Left kidney (tissue), 2 donors: Measurements from ENCODE around the gene IRF2BP2. TPM values are rescaled to one million over a fixed set of nuclear protein-coding genes. Genes with fewer than 3 reads are reported as not detected.
"Not testable (repeated sequence)": the region's sequence is repeated elsewhere in the genome, so short reads cannot be mapped to it uniquely, and the experiment has no call there.

ENCODE experiments used
- DNase-seq: peaks from one replicate; pipeline ENCODE4 v3.0.0-alpha.2; 2013
- polyA plus RNA-seq: library from polyadenylated mRNA; unstranded; fragments of 120-200 nt; gene quantifications from one replicate; pipeline ENCODE4 v1.2.1, GENCODE V29; 2013; ENCODE audit not compliant: insufficient read length

Gene IRF2BP2
- polyA plus RNA-seq, 1 donor: 140 TPM

GRCh38 chr1:234638832-234639799, 29.1 kb upstream of the IRF2BP2 start:
- DNase-seq: no peak

GRCh38 chr1:234634922-234635321, 24.9 kb upstream of the IRF2BP2 start:
- DNase-seq: not testable (repeated sequence)

- DNase-seq: no peak
Observed at GRCh38 chr1:234634387-234634786, 24.4 kb upstream of the IRF2BP2 start.

GRCh38 chr1:234633246-234634003, 23.4 kb upstream of the IRF2BP2 start:
- no peak for DNase-seq

DNA sequence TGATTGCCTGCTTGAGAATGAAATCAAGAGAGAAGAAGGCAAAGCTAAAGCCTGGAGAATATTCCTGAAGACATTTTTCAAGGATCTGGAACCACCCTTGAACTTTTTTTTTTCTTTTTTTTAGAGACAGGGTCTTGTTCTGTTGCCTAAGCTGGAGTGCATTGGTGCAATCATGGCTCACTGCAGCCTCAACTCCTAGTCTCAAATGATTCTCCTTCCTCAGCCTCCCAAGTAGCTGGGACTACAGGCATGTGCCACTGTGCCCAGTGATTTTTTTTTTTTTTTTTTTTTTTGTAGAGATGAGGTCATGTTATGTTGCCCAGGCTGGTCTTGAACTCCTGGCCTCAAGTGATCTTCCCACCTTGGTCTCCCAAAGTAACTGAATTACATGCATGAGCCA, 22.2 kb upstream of the IRF2BP2 start:
- DNase-seq: no peak

GRCh38 chr1:234631721-234632125, 21.7 kb upstream of the IRF2BP2 start:
- no peak for DNase-seq

- no peak for DNase-seq
Observed at GRCh38 chr1:234629026-234629425, 19.0 kb upstream of the IRF2BP2 start.

DNA sequence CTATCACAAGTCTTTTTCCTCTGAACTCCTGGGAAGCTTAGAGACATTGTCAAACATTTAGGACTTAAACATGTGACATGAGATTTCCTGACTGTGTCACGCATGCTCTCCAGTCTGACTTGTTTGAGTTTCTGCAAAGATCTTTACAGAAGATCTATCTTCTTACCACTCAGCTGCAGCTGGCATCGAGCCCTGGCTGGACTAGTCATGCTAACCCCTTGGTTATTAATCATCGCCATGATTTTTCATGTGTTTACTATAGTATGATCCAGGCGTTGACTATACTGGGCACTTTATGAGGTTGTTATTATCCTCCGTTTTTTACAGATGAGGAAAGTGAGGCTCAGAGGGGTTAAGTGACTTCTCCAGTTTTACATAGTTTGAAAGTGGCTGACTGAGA, 18.1 kb upstream of the IRF2BP2 start:
- DNase-seq: no peak

DNA sequence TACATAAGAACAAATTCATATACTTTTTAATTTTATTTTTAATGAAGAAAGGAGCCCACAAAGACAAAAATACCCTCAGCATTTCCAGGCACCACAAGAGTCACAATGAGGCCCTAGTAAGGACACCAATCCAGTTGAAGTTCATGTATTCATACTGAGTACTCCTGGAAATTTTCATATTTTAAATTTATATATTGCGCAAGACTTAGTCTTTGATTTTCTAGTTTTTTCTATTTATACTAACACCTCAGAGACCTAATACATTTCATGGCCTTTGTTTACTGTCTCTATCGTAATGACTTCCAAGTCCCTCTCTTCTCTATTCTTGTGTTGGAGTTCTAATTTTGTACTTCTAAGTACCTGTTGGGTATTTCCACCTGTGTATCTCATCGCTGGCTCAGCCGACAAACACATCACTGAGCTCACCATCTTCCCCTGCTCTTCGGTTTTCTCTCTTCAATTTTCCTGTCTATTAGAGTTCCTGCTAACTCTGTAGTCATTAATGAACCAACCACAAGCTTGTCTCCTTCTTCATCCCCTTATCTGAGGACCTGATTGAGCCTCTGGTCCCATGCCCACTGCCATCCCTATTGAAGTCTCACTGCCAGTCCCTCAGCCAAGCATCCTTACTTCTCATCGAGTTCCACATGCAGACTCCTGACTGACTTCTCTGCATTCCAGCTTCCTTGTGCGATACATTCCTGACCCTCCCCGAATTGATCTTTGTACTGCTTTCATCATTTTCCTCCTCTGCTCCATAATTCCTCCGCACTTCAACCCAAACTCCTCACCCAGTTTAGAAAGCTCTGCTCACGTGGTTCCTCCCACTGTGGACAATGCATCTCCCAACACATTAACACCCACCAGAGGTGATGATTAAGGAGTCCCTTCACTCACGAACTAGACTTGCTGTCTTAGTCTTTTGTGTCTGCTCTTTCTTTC, 17.3 kb upstream of the IRF2BP2 start:
- no peak for DNase-seq

DNA sequence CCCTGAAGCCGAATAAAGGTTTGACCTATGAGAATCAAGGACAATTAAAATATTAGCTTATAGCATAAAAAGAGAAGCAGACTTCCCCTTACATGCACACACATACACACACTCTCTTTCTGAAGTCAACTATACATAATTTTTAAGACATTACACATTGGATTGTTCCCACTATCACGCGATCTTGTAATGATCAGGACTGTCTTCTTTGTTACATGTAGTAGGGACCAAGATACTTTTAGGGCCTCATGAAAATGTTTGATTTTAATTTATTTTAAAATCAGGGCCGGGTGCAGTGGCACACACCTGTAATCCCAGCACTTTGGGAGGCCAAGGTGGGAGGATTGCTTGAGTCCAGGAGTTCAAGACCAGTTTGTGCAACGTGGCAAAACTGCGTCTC, 16.4 kb upstream of the IRF2BP2 start:
- DNase-seq: no peak

DNA sequence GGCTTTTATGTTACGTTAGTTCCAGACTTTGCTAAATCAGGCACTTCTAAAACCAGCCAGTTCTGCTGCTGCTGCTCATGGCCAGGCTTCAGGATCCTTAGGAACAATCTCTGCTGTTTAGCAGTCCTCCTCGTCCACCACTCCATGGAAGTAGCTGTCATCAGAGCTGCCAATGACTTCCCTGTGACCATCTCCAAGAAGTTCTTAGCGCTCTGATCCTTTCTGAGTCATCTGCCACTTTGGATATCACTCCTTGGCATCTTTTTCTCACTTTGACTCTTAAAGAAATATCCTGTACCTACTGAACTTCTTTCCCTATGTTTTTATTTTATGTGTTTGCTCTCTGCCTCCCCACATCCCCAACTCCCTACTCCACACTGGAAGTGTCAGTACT, 14.7 kb upstream of the IRF2BP2 start:
- no peak for DNase-seq

DNA sequence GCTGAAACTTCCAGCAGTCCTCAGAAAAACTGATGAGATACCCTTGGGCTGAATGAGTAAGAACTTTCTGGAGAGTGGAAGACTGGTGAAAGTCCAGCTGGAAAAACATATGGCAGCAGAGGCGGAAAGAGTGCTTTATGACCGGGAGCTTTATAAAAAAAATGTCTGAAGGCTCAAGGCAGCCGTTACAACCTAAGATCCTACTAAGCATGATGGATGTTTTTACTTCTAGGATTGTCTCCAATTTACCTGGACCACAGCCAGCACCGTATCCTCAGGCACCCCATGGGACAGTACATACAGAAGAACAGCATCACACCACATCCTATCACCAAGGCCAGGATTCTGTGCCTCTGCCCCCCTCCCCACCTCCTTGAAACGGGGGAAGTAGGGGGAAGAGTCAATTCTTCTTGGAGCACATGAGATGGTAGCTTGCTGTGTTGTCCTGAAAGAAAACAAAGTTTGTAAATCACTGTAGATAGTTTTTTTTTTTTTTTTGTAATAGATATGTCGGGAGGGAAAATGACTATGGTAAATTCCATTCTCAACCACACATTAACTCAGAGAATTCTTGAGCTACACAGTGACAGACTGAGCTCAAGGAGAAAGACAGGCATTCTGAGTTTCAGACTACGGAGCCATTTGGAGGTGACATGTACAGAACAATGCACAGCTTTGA, 11.8 kb upstream of the IRF2BP2 start:
- peak; percentile 59 for DNase-seq

DNA sequence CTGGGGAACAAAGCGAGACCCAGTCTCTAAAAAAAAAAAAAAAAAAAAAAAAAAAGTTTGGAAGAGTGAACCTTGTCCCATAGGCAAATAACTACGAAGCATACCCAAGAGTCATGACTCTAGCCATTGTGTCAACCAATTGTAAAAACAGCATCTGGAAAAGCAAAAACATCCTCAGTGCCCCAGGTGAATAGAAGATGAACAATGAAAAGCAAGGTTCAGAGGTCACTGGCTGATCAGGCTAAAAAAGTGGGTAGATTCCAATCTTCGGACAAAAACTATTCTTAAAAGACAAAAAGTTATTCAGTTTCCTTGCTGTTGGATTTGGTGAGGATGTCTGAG, 11.1 kb upstream of the IRF2BP2 start:
- no peak for DNase-seq

GRCh38 chr1:234620272-234621126, 10.5 kb upstream of the IRF2BP2 start:
- DNase-seq: no peak

DNA sequence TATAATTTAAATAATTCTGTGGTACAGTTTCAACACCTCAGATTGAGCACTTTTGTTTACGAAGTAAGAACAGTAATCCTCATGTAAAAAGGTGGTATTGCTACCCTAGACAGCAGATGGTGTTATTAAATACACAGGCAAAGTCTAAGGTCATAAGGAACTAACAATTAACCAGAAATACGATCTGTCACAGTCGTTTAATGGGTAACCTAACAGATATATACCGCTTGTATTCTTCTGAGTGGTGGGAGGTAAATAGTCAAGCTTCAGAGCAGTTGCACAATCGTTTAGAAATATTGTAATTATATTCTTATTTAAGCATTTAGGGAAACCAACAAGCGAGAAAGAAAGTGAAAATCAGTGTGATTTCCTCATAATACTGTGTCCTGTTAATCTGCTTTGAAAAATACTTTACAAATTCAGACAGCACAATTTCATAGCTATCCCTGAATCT, 9.8 kb upstream of the IRF2BP2 start:
- DNase-seq: peak; percentile 78

DNA sequence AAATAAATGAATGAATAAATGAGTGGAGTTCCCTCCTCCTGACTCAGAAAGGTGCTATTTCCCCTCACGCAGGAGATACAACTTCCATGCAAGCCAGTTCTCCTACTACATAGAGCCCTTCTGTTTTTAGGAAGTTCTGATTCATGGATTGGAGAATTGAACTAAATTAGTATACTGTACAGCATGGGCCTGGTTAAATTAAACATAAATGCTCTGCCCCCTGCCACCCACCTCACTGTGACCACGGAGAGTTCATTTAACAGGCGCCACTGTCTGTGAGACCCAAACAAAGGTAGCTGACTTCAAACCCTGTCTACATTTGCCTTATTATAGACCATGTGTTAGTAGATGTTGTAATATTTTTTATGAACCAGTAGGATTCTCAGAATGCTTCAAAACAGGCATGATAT, 9.1 kb upstream of the IRF2BP2 start:
- DNase-seq: no peak

- DNase-seq: no peak
Observed at GRCh38 chr1:234618737-234619049, 8.7 kb upstream of the IRF2BP2 start.

- no peak for DNase-seq
Observed at GRCh38 chr1:234617986-234618736, 8.2 kb upstream of the IRF2BP2 start.

DNA sequence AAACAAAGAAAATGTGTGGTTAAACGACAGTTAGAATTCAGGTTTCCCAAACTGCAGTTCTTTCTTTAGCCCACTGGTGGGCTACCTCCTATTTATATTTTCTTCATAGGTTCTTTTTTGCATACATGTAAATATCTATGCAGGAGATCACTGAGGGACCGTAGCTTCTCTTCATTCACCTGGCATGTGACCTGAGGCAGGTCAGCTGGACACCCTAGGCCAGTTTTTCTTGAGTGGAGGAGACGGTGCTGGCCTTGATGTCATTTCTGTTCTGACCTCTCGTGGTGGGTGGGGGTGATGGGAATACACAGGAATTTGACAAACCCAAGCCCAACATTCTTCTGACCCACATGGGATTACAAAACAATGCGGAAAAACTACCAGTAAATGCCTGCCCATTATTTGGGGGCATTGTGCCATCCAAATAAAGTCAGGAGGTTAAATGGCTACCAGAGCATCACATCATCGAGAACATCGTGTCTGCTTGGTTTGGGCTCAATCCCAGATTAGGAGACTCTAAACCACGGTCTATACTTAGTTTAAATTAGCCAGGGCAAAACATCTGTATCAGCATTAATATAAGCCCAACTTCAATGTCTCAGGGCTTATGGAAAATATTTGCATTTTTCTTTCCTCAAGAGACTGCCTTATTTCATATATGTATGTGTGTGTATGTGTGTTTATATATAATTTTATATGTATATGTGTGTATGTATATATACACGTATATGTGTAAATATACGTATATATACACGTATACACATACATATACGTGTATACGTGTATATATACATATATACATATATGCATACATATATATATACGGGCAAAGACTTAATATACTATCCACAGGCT, 7.4 kb upstream of the IRF2BP2 start:
- DNase-seq: no peak
